Colon (tissue), 2 donors: ENCODE results near the gene ARHGAP10.

Experiments
- FAIRE-seq: peaks from 2 replicates; lab custom pipeline; 2012; peaks lifted over from hg19 to GRCh38; lab: Jason Lieb, UNC
- donor health status: control.
- donor health status: control.

The ARHGAP10 gene

DNA sequence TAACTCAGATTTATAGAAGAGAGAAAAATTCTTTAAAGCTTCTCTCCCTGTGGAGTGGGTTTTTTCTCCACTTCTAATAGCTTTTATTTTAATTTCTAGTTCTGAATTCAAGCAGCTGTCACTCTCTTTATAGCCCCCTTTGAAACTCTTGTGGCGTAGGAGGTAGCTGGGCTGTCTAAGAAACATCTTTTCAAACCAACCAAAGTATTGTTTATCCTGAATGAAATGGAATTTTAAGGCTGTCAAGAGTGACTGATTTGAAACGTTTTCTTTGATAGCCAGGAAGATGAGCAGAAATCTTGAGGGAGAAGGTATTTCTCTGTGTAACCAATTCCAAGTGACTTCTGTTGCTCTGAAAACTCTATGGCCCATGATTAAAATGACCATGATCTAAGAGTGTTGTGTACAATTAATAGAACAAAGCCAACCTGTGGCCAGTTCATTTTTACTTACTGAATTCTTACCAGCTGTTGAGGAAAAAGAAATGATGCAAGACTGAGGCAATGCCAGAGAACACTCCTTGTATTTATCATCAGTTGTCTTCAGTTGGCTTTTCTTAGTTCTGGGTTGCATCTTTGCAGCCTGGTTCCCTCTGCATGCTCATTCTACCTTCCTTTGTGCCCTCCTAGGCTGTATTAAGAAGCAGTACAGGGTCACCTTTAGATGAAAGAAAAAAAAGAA lies 298.4 kb downstream of the ARHGAP10 start:
- FAIRE-seq, result no peak

DNA sequence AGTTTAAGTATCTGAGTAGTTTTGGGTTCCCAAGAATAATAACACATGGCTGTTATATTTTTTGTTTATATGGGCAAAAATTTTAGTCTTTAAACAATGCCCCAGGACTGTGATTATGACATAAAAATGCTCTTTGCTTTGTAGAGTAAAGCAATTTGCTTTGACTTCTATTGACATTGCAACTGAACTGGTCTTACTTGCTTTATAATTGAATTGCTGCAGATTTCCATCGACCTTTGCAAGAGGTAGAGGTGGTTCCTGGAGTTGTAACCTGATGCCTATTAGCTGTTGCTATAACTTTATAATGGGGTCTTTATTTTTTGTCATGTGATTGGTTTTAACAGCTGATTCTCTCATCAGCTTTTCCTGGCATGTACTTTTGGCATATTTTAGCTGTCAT lies 302.9 kb downstream of the ARHGAP10 start:
- FAIRE-seq, result no peak

DNA sequence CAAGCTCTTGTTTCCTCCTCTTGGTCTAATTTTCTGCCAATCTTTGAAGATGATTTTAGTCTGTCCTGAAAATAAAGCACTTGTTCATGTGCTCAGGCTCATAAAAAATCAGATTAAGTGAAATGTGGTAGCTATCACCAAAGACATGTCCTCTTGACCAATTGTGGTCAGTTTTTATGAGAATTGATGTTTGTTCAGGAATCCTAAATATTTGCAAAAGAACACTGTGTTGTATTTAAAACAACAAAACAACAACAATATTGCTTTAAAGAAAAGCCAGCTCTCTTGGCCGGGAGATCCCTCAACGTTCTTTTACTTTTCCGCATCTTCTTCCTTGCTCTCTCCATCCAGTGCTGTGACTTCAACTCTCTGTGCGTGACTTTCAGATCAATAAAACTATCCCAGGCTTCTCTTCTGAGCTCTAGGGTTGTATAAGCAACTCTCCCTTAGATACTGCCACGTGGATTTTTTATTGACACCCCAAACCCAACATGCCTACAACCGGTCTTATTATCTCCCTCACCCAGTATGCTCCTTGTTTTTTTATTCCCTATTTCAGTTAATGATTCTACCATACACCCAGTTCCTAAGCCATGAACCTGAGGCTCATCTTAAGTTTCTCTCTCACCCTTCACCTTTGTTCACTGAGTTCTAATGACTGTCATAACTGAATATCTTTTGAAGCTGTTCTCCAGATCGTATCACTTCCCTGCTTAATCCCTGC lies 309.9 kb downstream of the ARHGAP10 start:
- no peak for FAIRE-seq

DNA sequence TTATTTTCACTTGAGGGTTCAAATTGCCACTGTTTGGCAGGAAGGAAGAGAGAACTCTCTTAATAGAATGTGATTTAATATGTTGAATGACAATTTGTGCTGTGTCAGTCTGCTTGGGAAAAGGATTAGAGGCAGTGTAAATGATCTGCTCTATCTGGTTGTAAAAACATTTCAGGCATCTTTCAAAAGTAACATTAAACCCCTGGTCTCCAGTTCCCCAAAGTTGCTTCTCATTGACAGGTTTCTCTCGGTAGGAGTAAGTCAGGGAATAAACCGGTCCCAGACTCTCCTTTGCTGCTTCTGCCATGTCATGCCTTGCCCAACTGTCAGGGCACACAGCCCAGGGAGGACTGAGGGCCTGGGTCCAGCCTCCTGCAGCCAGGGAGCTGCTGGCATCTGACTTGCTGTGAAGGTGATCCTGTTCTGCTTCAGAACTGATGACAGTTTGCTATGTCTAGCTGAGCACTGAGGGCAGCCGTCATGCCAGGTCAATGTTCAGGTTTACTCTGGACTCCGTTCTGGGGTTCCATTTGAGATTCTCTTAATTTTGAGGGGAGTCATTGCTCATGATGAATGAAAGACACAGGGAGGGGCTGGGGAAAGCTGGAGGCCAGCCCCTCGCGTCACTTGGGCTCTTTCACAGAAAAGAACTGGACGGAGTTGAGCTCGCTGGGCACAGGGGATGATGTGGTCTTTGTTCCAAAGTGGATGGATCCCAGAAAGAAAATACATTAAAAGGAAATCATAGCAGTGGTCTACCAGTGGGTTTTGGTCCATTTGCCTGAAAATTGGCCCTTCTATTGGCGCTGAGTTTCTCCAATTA lies 312.4 kb downstream of the ARHGAP10 start:
- FAIRE-seq, result no peak

DNA sequence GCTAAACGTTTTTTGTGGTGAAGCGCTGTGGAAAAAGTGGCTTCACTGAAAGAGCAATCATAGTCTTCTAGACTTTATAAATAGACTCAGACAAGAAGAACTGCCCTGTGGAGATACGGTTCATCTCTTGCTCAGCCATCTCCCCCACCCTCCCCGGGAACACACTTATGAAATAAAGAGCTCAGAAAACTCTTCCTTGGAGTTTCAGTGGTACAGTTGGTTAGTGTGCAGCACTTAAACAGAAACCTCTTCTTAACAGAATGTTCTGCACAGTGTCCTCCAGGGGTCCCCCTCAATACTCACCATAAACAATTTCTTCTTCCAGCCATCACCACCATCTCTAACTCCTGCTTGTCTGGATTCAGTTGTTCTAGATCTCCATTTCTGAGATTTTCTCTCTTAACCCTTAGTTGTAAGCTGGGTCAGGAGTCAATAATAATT lies 313.0 kb downstream of the ARHGAP10 start:
- no peak for FAIRE-seq

DNA sequence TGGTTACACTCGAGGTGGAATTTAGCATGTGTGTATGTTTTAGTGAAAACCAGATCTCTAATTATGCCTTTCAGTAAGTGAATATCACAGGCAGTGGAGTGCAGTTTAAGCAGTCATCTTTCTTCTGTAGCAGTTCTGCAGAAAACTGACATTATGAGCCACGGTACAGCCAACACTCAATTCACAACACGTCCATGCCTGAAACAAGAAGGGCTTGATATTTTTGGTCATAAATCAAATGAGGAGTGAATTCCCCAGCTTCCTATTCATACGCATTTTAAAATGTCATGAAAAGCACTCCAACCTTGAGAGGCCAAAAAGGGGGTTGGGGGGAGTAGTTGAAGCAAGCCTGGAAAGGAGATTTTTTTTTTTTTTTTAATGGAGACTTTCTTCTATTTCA lies 316.7 kb downstream of the ARHGAP10 start:
- FAIRE-seq, result no peak

DNA sequence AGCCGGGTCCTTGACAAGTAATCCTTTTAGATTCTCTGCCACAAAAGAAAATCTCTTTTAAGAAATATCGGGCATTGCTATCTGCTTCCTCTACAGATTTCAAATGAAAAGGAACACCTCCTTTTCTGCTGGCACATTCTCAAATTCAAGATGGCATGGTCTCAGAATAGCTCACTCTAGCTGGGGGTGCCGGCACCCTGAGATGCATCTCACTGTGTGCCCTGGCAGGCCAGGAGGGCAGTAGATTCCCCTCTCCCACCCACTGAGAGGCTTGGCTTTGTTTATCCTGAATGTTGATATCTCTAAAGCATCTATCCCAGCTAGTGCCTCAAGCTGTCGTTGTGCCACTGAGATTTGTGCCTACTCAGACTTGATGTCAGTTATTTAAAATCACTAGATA lies 319.5 kb downstream of the ARHGAP10 start:
- no peak for FAIRE-seq

DNA sequence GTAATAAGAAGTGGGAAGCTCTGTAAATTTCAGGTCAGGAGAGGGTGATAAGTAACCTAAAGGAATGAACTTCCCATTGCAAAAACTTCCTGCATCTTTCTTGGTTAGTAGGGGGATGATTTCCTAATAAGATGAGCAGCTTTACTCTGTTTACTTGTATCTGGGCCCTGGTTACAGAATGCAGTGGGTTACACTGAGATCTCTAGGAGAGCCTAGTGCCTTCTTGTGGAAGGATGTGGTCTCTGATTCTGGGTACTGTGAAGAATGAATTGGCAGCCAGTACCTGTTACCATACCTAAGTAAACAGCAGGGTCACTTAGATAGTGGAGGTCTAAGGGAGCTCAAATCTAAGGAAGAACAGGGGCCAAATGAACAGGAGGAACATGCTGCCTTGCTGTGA lies 320.6 kb downstream of the ARHGAP10 start:
- no peak for FAIRE-seq

DNA sequence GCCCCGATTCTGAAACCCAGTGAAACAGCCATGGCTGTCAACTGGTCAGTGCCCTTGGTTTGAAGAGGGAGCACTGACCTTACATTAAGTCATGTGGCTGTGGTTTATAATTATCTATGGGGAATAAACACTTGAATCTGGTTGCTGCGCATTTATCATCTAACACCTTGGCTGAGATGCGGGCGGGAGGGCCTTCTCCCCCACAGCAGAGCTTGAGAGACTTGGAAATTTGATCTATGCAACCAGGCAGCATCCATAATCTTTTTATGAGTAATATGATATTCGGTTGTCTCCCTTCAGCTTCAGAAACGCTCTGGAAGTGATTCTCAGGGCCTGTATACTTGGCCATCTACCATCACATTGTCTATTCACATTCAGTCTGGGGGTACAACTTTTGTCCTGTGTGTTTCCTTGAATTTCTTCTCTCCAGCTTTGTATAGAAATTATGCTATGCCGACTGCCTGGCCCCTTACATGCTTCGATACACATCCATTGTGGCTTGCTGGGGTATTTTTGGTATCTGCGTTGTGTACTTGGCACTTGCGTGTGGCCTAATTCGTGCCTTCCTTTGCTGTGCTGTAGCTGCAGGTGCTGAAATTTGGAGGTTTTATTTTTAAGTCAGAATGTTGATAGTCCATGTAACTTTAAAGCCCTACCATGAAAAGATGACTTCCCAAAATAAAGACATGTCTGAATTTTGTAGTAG lies 321.6 kb downstream of the ARHGAP10 start:
- FAIRE-seq, result no peak

DNA sequence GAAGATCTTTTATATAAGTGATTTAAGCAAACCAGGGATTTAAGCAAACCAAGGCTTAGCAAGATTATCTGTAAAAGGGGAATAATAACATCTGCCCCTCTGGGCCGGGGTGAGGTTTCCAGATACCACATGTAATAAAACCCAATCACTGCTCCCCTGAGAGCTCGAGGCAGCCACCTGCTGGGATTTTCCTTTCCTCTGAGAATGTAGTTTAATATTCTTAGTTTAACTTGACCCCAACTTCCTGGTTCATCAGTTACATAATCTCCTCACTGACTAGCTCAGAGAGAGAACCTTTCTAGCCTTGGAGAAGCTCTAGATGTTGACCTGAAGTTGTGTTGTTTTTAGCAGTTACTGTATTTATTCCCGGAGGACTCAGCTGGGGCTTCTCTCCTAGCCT lies 322.4 kb downstream of the ARHGAP10 start:
- no peak for FAIRE-seq

DNA sequence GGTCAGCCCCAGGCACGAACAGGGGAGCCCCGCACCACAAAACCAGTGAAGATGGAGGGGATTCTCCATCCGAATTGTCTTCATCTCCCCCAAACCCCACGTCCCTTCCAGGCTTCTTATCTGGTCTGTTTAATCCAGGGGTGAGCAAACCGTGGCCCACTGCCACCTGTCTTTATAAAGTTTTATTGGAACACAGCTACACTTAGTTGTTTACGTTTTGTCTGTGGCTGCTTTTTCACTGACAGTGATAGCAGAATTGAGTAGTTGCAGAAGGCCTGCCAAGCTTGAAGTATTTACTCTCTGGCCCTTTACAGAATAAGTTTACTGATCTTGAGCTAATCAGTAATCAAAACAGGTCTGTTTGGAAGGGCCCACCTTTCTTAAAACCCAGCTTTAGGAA lies 324.0 kb downstream of the ARHGAP10 start:
- no peak for FAIRE-seq

DNA sequence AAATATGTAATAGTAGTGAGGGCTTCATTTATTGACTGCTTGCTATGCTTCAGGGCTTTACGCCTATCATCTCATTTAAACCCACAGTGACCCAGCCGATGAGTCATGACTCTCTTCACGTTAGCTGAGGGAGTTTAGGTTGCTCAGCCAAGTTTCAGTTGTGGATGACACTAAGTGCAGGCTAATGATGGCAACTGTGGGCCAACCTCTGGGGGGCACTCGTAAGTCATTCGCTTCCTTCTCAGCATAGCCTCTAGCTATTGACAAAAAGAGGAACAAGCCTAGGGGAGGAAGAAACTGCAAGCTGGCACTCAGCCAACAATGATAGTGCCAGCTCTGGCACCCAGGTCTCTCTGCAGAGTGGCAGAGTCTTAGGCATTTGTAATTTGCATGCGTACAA lies 325.0 kb downstream of the ARHGAP10 start:
- FAIRE-seq, result no peak

DNA sequence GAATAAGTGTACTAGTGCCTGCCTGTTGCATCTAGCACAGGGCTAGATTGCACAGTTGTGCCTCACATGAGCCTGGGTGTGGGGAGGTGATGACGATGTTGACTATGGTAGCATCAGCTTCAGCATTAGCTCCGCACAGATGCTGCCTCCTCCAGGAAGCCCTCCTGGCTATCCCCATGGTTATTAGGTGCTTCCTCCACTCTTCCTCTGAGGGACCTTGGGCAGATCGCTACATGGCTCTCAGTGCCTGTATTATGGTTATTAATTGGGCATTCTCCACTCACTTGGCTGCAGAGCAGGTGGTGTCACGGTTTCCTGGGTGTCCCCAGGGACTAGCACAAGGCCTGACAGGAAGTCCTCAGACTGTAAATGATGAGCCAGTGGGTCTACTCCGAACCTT lies 325.6 kb downstream of the ARHGAP10 start:
- no peak for FAIRE-seq

DNA sequence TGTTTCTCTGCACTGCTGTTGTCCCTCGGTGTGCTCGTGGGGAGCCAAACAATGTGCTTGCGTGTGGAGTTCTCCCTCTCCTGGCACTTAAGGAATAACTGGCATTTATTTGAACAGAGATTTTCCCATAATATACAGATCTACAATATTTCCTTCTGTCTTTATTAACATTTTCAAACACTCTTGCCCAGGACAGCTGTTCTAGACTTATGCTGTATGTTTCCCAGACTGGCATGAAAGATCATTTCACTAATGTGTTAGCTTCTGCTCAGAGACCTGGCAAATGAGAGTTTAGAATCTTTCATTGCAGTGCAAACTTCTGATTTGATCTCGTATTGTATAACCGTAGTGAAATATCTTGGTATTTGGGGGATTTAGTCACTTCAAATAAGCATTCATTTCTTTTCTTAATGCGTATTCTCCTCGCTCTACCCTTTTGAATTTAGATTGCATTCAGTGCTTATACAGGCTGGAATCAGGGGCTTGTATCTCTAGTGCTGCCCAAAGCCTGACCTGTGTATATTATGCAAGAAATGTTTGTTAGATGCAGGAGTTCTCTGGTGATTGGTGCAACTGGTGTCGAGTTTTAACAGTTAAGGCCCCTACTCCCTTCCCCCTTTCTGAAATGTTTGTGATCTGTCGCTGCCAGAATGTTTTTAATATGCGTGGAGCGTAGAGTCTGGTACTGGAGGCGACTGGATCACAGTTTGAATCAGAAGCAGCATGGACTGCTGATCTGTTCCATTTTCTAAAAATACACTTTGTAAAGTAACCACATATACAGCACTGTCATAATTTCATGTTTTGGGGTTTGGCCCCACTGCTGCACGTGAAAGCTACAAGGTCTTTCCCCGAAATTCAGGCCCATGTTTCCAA lies 326.3 kb downstream of the ARHGAP10 start:
- FAIRE-seq, result no peak

DNA sequence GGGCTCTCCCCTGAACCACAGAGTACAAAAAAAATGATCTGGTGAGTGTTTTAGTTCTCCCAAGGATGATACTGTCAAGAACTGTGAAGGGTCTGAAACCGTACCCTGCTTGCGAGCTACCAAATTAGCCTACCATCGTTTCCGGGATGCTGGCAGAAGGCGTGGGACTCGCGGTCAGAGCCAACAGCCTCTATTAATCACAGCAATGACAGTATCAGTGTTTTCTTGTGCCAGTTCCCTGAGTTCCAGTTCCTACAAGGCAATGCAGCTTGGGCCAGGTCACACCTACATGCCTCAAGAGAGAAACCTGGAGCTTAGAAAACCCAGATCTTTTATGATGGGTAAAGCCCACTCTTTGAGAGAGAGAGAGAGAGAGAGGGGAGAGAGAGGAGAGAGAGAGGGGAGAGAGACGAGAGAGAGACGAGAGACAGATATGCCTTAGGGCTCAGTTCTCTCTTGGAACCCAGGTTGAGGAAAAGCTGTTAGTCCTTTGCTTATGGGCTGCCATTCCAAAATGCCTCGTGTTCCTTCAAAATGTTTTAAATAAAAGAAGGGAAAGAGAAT lies 327.8 kb downstream of the ARHGAP10 start:
- FAIRE-seq, result no peak

DNA sequence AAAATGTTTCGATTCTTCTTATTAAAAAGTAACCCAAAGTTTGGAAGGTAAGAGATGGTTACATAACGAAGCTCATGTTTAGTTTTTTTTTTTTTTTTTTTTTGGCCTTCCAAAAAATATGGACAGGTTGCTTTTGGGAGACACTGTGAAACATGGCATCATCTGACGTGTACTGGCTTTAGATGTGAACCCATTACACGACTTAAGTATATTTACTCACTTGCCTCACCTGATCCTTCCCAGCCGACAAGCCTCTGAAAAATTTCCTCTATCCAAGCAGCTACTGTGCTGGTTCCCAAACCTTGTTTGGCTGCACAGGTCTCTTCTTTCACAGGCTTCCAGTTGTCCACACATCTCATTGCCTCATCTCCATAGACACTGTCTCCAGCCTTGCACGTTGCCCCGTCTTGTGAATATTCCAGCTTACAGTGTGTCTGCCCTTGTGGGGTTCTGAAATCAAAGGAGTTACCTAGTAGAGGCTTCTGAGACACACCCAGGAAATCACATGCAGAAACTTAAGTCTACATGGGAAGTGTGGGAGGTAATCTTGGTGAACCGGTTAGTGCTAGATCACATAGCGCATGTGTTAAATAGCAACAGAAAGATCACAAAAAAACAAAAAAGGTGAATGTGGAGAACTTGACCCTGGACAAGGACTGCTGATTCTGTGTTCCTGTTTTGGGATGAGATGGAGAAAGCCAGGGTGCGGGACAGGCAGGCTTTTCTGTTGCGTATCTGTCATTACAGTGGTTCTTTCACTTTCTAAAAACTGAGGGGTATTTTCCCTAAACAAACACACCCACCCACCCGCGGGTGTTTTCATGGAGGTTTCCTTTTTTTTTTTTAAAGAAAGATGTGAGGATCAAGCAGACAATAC lies 328.6 kb downstream of the ARHGAP10 start:
- no peak for FAIRE-seq

DNA sequence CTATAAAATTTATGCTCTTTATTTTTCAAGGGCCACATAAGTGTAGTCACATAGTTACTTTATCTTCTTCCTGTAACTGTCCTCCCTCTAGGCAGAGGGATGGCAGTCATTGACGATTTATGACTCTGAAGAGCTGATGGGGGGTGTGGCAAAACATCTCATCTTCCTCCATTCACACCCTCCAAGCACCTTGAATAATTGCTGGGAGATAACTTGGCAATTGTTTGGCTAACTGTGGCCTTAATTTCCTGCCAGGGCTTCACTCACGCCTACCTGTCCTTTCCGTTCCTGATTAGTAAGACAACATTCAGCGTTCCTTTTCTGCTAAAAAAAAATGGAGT lies 329.2 kb downstream of the ARHGAP10 start:
- no peak for FAIRE-seq

DNA sequence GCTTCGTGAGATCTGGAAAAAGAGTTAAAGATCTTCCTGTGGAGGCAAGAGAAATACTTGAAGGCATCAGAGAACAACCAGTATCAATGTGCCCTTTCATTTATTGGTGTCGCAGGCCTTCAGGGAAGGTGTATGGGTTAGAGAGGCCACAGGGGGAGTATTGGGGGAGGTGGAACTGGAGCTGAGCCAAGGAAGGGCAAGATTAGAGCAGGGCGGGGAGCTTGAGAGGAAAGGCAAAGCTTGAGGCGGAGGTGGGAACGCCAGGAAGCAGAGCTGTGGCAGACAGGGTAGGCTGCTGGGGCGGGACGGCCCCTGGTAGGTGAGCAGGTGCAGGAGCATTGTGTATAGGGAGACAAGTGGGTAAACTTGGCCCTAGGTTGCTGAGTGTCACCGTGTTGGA lies 329.9 kb downstream of the ARHGAP10 start:
- FAIRE-seq, result no peak

DNA sequence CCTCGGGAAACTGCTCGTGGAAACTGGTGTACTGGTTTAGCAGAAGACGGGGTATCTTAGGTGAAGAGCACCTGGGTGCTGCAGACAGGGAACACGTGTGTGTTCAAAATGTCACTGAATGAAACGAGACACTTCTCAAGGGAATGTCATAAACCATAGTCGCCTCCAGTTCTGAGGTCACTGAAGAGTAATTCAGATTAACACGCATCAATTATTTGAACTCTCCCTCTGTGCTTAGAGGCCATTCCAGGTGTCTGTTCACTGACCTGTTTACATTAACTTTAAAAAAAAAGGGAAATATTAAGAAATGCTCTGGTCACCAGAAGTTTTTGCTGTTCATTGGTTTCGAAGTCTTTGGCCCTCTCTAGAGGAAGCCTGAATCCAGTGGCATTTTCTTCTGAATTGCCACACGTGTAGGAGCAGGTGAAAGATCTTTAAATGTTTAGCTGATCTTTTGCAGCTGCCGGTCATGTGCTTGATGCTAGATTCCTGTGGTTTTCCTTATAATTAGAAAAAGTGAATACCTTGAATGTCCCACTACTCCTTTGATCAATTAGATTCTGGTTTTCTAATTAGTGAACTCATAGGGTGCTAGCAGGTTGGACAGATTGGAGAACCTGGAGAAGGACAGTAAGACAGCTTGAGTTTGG lies 330.5 kb downstream of the ARHGAP10 start:
- FAIRE-seq, result no peak

DNA sequence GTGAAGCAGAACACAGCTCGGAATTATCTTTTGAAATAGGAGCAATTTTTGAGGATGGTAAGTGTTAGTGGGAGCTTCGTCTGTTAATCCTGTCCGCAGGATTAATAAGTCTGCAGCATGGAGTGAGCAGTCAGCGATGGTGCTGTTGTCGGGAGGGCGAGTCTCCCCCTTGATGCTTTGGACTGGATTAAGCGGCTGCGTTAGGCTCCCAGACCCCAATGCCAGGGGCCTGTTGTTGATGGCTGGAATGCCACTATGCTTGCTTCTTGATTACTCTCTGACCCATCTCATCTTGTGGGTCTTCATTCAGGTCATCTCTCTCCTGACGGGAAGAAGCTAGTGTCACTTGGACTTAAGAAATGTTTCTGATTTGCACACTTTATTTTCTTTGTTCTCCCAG lies 332.6 kb downstream of the ARHGAP10 start:
- FAIRE-seq, result no peak
